Measurements from ENCODE around the gene FEV.

Gene FEV

GRCh38 chr2:218983934-218984238 lies 1.1 kb downstream of the FEV start:
- no peaks in the 10 kb centered on the region for H3K27me3 ChIP-seq (ENCODE audit: low read length)

GRCh38 chr2:218983263-218983933 lies 1.6 kb downstream of the FEV start:
- no peaks in the 10 kb centered on the region for H3K79me2 ChIP-seq (ENCODE audit: insufficient read depth, low read length)
- no peaks in the 10 kb centered on the region for H3K27me3 ChIP-seq (ENCODE audit: low read length)
- H4K20me1 ChIP-seq (ENCODE audit: low read depth, low read length), result no peaks in the 10 kb centered on the region
- H3K27ac ChIP-seq (ENCODE audit: low read depth, low read length), result no peak overlapping the region
- H3K4me2 ChIP-seq (ENCODE audit: low read depth, low read length, poor library complexity, severe bottlenecking), result no peak overlapping the region
- no peak overlapping the region for H3K4me3 ChIP-seq (ENCODE audit: insufficient read depth, low read length, poor library complexity, severe bottlenecking)
- no peak overlapping the region for H2AFZ ChIP-seq (ENCODE audit: low read depth, low read length, severe bottlenecking)
- no peaks in the 10 kb centered on the region for H3K36me3 ChIP-seq (ENCODE audit: low read length)
- no peak for TF ChIP-seq CTCF (IDR thresholded peaks at IDR 0.05; ENCODE audit: insufficient read depth, low read length, poor library complexity, severe bottlenecking)
- TF ChIP-seq EZH2phosphoT487 (conservative IDR thresholded peaks at IDR 0.05; ENCODE audit: low read length), result no peak
- H3K9ac ChIP-seq (ENCODE audit: low read length), result no peak overlapping the region
- no peaks in the 10 kb centered on the region for H3K9me3 ChIP-seq (ENCODE audit: insufficient read depth, low read length)
- no peaks in the 10 kb centered on the region for H3F3A ChIP-seq (ENCODE audit: insufficient read depth)
- H3K9me2 ChIP-seq (replicated peaks; ENCODE audit: insufficient read depth, low read length), result no peaks in the 10 kb centered on the region

More at GRCh38 chr2:218983934-218984238, 1.1 kb downstream of the FEV start:
- Histone ChIP-seq H3K9me3 (ENCODE audit: insufficient read depth, low read length) (no peaks in the 10 kb centered on the region), H2AFZ (ENCODE audit: low read depth, low read length, severe bottlenecking) (no peak overlapping the region), H3K9ac (ENCODE audit: low read length) (no peak overlapping the region), H3K27ac (ENCODE audit: low read depth, low read length) (no peak overlapping the region), H3K79me2 (ENCODE audit: insufficient read depth, low read length) (no peaks in the 10 kb centered on the region), H3F3A (ENCODE audit: insufficient read depth) (no peaks in the 10 kb centered on the region), H3K4me2 (ENCODE audit: low read depth, low read length, poor library complexity, severe bottlenecking) (no peak overlapping the region), H3K4me3 (ENCODE audit: insufficient read depth, low read length, poor library complexity, severe bottlenecking) (no peak overlapping the region), H4K20me1 (ENCODE audit: low read depth, low read length) (no peaks in the 10 kb centered on the region), H3K36me3 (ENCODE audit: low read length) (no peaks in the 10 kb centered on the region), H3K9me2 (replicated peaks; ENCODE audit: insufficient read depth, low read length) (no peaks in the 10 kb centered on the region)
- TF ChIP-seq CTCF (IDR thresholded peaks at IDR 0.05; ENCODE audit: insufficient read depth, low read length, poor library complexity, severe bottlenecking), result no peak
- TF ChIP-seq EZH2phosphoT487 (conservative IDR thresholded peaks at IDR 0.05; ENCODE audit: low read length), result no peak

DNA sequence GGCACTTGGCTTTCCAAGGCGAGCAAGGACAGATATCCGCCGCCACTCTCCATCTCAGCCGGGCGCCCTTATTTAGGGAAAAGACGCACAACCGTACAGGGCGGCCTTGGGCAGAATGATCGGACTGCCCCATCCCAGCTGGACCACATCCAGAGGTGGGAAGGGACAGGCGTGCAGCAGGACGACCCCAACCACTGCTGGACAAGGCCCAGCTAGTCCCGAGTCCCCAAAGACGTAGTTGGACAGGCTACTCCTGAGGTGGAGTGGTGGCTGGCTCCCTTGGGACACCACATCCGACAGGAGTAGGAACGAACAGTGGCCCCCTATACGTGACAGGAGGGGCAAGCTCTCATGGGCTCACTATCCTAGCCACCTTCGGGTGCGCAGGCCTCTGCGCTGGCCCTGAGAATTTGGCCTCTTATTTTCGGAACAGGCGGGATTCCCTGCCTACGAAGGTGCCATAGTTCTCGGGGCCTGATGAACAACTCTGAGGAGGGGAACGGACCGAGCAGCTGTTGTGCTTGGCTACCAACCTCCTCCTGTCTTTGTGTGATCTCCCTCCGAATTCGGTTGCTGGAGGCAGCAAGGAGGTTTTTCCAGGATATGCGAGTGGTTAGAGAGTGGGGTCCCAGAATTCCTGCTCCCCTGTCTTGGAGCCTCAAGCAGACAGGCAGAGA lies 2.3 kb downstream of the FEV start:
- Histone ChIP-seq H2AFZ (ENCODE audit: low read depth, low read length, severe bottlenecking) (no peak overlapping the region), H3K9me3 (ENCODE audit: insufficient read depth, low read length) (no peaks in the 10 kb centered on the region), H3K4me3 (ENCODE audit: insufficient read depth, low read length, poor library complexity, severe bottlenecking) (no peak overlapping the region), H3K36me3 (ENCODE audit: low read length) (no peaks in the 10 kb centered on the region), H4K20me1 (ENCODE audit: low read depth, low read length) (no peaks in the 10 kb centered on the region), H3K79me2 (ENCODE audit: insufficient read depth, low read length) (no peaks in the 10 kb centered on the region), H3K4me2 (ENCODE audit: low read depth, low read length, poor library complexity, severe bottlenecking) (no peak overlapping the region), H3K27ac (ENCODE audit: low read depth, low read length) (no peak overlapping the region), H3K9ac (ENCODE audit: low read length) (no peak overlapping the region), H3F3A (ENCODE audit: insufficient read depth) (no peaks in the 10 kb centered on the region), H3K27me3 (ENCODE audit: low read length) (no peaks in the 10 kb centered on the region), H3K9me2 (replicated peaks; ENCODE audit: insufficient read depth, low read length) (no peaks in the 10 kb centered on the region)
- TF ChIP-seq CTCF (IDR thresholded peaks at IDR 0.05; ENCODE audit: insufficient read depth, low read length, poor library complexity, severe bottlenecking) (no peak), EZH2phosphoT487 (conservative IDR thresholded peaks at IDR 0.05; ENCODE audit: low read length) (no peak)
